SK-N-SH treated with all-trans-retinoic acid at 6 μM for 48 hours (cell line): ENCODE results near the gene OTOF.

ENCODE experiments used
- ATAC-seq: fragments of 200-7000 bp; cut with Tn5 transposase; 3 replicates; pipeline ENCODE4 v1.9.1; 2020; ENCODE audit warnings: mild to moderate bottlenecking, moderate library complexity
- ARNTL ChIP-seq: fragments of 450-650 bp; formaldehyde crosslinking; IDR thresholded peaks from 2 replicates; pipeline ENCODE4 v1.5.0; 2020; ENCODE audit warnings: low read depth, mild to moderate bottlenecking, moderate library complexity, borderline replicate concordance
- BACH2 ChIP-seq: fragments of 250-450 bp; sonication (Bioruptor Pico); IDR thresholded peaks from 2 replicates; pipeline ENCODE4 v1.9.0; 2021; ENCODE audit warnings: mild to moderate bottlenecking, borderline replicate concordance
- CSDC2 ChIP-seq: fragments of 250-450 bp; sonication (Bioruptor Pico); IDR thresholded peaks from 2 replicates; pipeline ENCODE4 v1.5.0; 2020; ENCODE audit warnings: mild to moderate bottlenecking, moderate library complexity
- CSRNP3 ChIP-seq: fragments of 250-450 bp; sonication (Bioruptor Pico); IDR thresholded peaks from 2 replicates; pipeline ENCODE4 v1.5.1; 2021; ENCODE audit warnings: mild to moderate bottlenecking, moderate library complexity
- ESRRG ChIP-seq: fragments of 250-450 bp; sonication (Bioruptor Pico); IDR thresholded peaks from 2 replicates; pipeline ENCODE4 v1.6.1; 2021; ENCODE audit warnings: mild to moderate bottlenecking
- GLIS3 ChIP-seq: fragments of 250-450 bp; sonication (Bioruptor Pico); IDR thresholded peaks from 2 replicates; pipeline ENCODE4 v1.5.0; 2020; ENCODE audit warnings: mild to moderate bottlenecking, moderate library complexity
- ISL1 ChIP-seq: fragments of 250-450 bp; sonication (Bioruptor Pico); IDR thresholded peaks from 2 replicates; pipeline ENCODE4 v2.1.2; 2022; ENCODE audit warnings: mild to moderate bottlenecking, moderate library complexity
- POU6F1 ChIP-seq: fragments of 250-450 bp; sonication (Bioruptor Pico); IDR thresholded peaks from 2 replicates; pipeline ENCODE4 v1.8.0; 2021; ENCODE audit warnings: low read depth, mild to moderate bottlenecking, moderate library complexity, borderline replicate concordance
- PPARA ChIP-seq: fragments of 250-450 bp; sonication (Bioruptor Pico); IDR thresholded peaks from 2 replicates; pipeline ENCODE4 v1.5.0; 2020; ENCODE audit warnings: mild to moderate bottlenecking, borderline replicate concordance
- RARB ChIP-seq: fragments of 250-450 bp; sonication (Bioruptor Pico); IDR thresholded peaks from 2 replicates; pipeline ENCODE4 v1.8.0; 2021; ENCODE audit warnings: mild to moderate bottlenecking, moderate library complexity
- SNAI2 ChIP-seq: fragments of 250-450 bp; sonication (Bioruptor Pico); IDR thresholded peaks from 2 replicates; pipeline ENCODE4 v1.5.0; 2020; ENCODE audit warnings: mild to moderate bottlenecking, moderate library complexity
- TCF4 ChIP-seq: fragments of 250-450 bp; sonication (Bioruptor Pico); IDR thresholded peaks from 2 replicates; pipeline ENCODE4 v1.8.0; 2021; ENCODE audit warnings: mild to moderate bottlenecking, moderate library complexity, borderline replicate concordance
- TOX ChIP-seq: fragments of 250-450 bp; sonication (Bioruptor Pico); IDR thresholded peaks from 2 replicates; pipeline ENCODE4 v1.8.0; 2021; ENCODE audit warnings: mild to moderate bottlenecking, moderate library complexity, borderline replicate concordance
- ZC3H10 ChIP-seq: fragments of 250-450 bp; sonication (Bioruptor Pico); IDR thresholded peaks from 2 replicates; pipeline ENCODE4 v1.5.1; 2021; ENCODE audit warnings: mild to moderate bottlenecking, moderate library complexity
- ZFP3 ChIP-seq: fragments of 250-450 bp; sonication (Bioruptor Pico); IDR thresholded peaks from 2 replicates; pipeline ENCODE4 v1.5.0; 2020; ENCODE audit warnings: mild to moderate bottlenecking, moderate library complexity
- ZFP30 ChIP-seq: fragments of 450-650 bp; formaldehyde crosslinking; IDR thresholded peaks from 2 replicates; pipeline ENCODE4 v1.5.0; 2022; ENCODE audit warnings: mild to moderate bottlenecking, moderate library complexity
- ZNF565 ChIP-seq: fragments of 450-650 bp; formaldehyde crosslinking; conservative IDR thresholded peaks from 2 replicates; pipeline ENCODE4 v1.5.0; 2020; ENCODE audit warnings: low read depth, mild to moderate bottlenecking, moderate library complexity
- ZNF70 ChIP-seq: fragments of 450-650 bp; formaldehyde crosslinking; IDR thresholded peaks from 2 replicates; pipeline ENCODE4 v1.5.0; 2020; ENCODE audit warnings: mild to moderate bottlenecking, moderate library complexity
- ZNF8 ChIP-seq: fragments of 450-650 bp; formaldehyde crosslinking; IDR thresholded peaks from 2 replicates; pipeline ENCODE4 v1.5.0; 2020; ENCODE audit warnings: mild to moderate bottlenecking, moderate library complexity
- TF ChIP-seq, protein P1 (sequence below): fragments of 250-450 bp; sonication (Bioruptor Pico); IDR thresholded peaks from 2 replicates; pipeline ENCODE4 v1.5.0; 2020; ENCODE audit warnings: mild to moderate bottlenecking, moderate library complexity
- TF ChIP-seq, protein P2 (sequence below): fragments of 250-450 bp; sonication (Bioruptor Pico); IDR thresholded peaks from 2 replicates; pipeline ENCODE4 v1.8.0; 2020; ENCODE audit warnings: mild to moderate bottlenecking, moderate library complexity, borderline replicate concordance
- TF ChIP-seq, protein P3 (sequence below): fragments of 250-450 bp; sonication (Bioruptor Pico); IDR thresholded peaks from 2 replicates; pipeline ENCODE4 v1.5.1; 2020; ENCODE audit warnings: low read depth, mild to moderate bottlenecking, moderate library complexity

The OTOF gene

GRCh38 chr2:26458365-26459042, 19.4 kb downstream of the OTOF start (continued):
- TF ChIP-seq, protein P1, sequence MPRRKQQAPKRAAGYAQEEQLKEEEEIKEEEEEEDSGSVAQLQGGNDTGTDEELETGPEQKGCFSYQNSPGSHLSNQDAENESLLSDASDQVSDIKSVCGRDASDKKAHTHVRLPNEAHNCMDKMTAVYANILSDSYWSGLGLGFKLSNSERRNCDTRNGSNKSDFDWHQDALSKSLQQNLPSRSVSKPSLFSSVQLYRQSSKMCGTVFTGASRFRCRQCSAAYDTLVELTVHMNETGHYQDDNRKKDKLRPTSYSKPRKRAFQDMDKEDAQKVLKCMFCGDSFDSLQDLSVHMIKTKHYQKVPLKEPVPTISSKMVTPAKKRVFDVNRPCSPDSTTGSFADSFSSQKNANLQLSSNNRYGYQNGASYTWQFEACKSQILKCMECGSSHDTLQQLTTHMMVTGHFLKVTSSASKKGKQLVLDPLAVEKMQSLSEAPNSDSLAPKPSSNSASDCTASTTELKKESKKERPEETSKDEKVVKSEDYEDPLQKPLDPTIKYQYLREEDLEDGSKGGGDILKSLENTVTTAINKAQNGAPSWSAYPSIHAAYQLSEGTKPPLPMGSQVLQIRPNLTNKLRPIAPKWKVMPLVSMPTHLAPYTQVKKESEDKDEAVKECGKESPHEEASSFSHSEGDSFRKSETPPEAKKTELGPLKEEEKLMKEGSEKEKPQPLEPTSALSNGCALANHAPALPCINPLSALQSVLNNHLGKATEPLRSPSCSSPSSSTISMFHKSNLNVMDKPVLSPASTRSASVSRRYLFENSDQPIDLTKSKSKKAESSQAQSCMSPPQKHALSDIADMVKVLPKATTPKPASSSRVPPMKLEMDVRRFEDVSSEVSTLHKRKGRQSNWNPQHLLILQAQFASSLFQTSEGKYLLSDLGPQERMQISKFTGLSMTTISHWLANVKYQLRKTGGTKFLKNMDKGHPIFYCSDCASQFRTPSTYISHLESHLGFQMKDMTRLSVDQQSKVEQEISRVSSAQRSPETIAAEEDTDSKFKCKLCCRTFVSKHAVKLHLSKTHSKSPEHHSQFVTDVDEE, result no peak
- TF ChIP-seq ESRRG (CRISPR knock-in tag), result no peak
- TF ChIP-seq TOX (CRISPR knock-in tag), result no peak
- TF ChIP-seq, protein P2, sequence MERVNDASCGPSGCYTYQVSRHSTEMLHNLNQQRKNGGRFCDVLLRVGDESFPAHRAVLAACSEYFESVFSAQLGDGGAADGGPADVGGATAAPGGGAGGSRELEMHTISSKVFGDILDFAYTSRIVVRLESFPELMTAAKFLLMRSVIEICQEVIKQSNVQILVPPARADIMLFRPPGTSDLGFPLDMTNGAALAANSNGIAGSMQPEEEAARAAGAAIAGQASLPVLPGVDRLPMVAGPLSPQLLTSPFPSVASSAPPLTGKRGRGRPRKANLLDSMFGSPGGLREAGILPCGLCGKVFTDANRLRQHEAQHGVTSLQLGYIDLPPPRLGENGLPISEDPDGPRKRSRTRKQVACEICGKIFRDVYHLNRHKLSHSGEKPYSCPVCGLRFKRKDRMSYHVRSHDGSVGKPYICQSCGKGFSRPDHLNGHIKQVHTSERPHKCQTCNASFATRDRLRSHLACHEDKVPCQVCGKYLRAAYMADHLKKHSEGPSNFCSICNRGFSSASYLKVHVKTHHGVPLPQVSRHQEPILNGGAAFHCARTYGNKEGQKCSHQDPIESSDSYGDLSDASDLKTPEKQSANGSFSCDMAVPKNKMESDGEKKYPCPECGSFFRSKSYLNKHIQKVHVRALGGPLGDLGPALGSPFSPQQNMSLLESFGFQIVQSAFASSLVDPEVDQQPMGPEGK (CRISPR knock-in tag), result no peak
- TF ChIP-seq BACH2 (CRISPR knock-in tag), result no peak
- TF ChIP-seq PPARA (CRISPR knock-in tag), result no peak
- TF ChIP-seq RARB (CRISPR knock-in tag), result no peak
- no peak for TF ChIP-seq TCF4

- TF ChIP-seq CSRNP3 (CRISPR knock-in tag) (no peak), TCF4 (no peak), ZFP30 (CRISPR knock-in tag) (no peak), ZNF8 (CRISPR knock-in tag) (no peak), ISL1 (CRISPR knock-in tag) (no peak), POU6F1 (no peak), ZNF70 (CRISPR knock-in tag) (no peak), SNAI2 (CRISPR knock-in tag) (no peak), CSDC2 (CRISPR knock-in tag) (no peak), ZFP3 (CRISPR knock-in tag) (no peak), RARB (CRISPR knock-in tag) (no peak), GLIS3 (CRISPR knock-in tag) (no peak), ARNTL (CRISPR knock-in tag) (no peak), ZNF565 (CRISPR knock-in tag) (no peak), TOX (CRISPR knock-in tag) (no peak), ZC3H10 (CRISPR knock-in tag) (no peak)
- TF ChIP-seq, protein P3, sequence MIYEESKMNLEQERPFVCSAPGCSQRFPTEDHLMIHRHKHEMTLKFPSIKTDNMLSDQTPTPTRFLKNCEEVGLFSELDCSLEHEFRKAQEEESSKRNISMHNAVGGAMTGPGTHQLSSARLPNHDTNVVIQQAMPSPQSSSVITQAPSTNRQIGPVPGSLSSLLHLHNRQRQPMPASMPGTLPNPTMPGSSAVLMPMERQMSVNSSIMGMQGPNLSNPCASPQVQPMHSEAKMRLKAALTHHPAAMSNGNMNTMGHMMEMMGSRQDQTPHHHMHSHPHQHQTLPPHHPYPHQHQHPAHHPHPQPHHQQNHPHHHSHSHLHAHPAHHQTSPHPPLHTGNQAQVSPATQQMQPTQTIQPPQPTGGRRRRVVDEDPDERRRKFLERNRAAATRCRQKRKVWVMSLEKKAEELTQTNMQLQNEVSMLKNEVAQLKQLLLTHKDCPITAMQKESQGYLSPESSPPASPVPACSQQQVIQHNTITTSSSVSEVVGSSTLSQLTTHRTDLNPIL, result no peak
- TF ChIP-seq, protein P1, result no peak
- TF ChIP-seq, protein P2 (CRISPR knock-in tag), result no peak
- no peak for ATAC-seq
Observed at GRCh38 chr2:26457695-26458364, 20.1 kb downstream of the OTOF start.
